COR-L47 (cell line): ENCODE results near the gene AKR1C1.
"Not testable (repeated sequence)": the region's sequence is repeated elsewhere in the genome, so short reads cannot be mapped to it uniquely, and the experiment has no call there.

Experiments used
- DNase-seq: peaks from one replicate; lab custom pipeline; 2025; lab: John Stamatoyannopoulos, UW

AKR1C1 gene

DNA sequence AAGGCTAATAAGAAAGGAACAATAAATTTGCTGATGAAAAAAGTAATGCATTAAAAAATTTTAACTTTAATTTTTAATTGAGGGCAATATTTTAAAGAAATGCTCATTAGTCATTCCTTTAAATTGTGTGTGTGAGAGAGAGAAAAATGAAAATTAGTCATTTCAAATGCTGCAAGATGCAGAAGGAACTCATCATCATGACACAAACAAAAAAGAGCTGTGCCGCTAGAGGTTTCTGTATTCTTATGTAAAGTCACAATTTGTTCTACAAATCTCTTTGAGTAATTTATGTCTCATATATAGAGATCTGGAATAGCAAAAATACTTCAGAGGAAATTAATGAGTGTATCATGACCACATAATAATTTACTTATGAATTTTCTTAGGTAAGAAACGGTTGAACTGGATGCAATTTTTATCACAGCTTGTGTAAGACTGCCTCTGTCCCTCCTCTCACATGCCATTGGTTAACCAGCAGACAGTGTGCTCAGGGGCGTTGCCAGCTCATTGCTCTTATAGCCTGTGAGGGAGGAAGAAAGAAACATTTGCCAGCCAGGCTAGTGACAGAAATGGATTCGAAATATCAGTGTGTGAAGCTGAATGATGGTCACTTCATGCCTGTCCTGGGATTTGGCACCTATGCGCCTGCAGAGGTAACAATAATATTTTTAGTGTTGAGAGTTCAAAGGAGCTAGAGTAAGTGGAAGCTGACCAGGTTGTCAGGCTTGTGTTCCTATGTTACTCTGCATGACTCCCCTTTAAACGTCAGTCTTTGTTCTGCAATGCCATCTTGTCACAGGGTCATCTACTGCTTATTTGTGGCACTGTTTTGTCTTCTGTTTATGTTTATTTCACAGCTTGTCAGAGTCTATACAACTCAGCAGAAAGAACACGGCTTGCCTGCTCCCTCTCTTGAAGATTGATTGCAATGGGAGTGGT lies at the start of gene AKR1C1:
AKR1C1 (plus strand) TSS at position 540 of the 939 bp plus-strand sequence; CDS start at position 570, 30 bp downstream.
- not testable (repeated sequence) for DNase-seq

- no peak for DNase-seq
Observed at GRCh38 chr10:4914213-4914850, 48.9 kb upstream of the AKR1C1 start.

DNA sequence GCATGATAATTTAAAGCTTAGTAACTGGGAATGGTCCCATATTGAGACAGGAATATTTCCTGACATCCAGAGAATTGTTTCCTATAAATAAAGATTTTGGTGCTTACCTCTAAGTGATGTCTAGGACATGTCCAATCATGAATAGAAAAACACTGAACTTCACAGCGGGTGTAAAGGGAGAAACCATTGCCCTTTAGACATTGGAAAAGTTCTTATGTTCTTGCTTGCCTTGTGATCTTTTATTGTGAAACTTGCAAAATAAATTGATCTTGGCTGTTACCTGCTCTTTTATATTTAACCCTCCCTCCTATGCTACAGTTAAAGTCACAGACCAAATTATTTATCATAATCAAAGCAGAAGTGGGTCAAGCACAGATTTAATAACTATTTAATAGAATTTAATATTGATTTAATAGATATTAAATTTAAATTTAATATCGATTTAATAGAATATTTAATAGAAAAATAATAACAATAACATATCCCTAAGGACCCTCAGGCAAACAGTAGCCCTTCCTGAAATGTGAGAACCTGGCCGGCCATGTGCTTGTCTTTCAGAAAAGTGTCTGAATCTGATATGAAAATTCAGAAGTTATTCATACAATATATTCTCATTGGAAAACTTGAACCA lies 47.0 kb upstream of the AKR1C1 start:
- DNase-seq: no peak

DNA sequence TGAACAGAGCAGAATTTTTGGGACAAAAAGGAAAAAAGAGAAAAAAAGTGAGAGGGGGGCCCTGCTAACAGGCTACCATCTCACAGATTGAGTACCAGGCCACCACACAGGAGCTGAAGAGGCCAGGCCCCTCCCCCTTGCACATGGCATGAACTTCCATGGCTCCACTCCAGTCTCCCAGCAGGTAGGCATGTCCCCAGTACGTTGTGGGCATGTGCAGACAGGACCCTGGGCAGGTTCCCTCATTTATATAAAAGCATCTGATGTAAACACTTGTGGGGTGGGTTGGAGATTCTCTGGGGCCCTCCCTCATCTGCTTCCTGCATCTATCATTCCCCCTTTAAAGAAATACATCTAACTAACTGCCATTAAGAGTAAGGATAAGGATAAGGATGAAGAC lies 45.0 kb upstream of the AKR1C1 start:
- DNase-seq: no peak

DNA sequence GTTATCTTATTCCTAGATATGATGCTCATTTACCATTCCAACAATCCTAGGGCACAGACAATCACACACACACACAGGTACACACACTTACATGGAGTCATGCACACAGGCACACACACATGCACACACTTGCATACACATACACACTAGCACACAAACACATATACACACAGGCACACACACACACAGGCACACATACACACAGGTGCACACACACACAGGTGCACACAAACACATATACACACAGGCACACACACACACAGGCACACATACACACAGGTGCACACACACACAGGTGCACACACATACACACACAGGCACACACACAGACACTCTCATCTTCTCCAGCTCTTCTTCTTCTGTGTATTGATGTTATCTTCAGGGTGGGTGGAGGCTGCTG lies 38.7 kb upstream of the AKR1C1 start:
- DNase-seq: not testable (repeated sequence)

DNA sequence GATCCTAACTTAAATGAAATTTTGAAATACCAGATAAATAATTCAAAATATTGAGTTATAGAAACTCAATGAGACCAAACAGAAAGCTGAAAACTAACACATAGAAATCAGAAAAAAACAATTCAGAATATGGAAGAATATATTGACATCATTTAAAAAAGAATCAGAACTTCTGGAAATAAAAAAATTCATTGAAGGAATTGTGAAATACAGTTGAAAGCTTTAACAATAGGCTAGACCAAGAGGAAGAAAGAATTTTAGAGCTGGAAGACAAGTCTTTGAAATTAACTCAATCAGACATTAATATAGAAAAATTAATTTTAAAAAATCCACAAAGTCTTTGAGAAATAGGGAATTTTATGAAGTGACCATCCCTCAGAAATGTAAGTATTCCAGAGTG lies 36.8 kb upstream of the AKR1C1 start:
- no peak for DNase-seq

GRCh38 chr10:4931587-4931986 lies 31.6 kb upstream of the AKR1C1 start:
- no peak for DNase-seq

GRCh38 chr10:4934391-4934987 lies 28.7 kb upstream of the AKR1C1 start:
- no peak for DNase-seq

DNA sequence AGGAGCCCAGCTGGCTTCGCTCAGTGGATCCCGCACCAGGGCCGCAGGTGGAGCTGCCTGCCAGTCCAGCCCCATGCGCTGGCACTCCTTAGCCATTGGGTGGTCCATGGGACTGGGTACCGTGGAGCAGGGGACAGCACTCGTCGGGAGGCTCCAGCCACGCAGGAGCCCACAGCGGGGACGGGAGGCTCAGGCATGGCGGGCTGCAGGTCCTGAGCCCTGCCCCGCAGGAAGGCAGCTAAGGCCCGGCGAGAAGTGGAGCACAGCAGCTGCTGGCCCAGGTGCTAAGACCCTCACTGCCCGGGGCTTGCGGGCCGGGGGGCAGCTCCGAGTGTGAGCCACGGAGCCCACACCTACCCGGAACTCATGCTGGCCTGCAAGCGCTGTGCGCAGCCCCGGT lies 25.9 kb upstream of the AKR1C1 start:
- DNase-seq: no peak

DNA sequence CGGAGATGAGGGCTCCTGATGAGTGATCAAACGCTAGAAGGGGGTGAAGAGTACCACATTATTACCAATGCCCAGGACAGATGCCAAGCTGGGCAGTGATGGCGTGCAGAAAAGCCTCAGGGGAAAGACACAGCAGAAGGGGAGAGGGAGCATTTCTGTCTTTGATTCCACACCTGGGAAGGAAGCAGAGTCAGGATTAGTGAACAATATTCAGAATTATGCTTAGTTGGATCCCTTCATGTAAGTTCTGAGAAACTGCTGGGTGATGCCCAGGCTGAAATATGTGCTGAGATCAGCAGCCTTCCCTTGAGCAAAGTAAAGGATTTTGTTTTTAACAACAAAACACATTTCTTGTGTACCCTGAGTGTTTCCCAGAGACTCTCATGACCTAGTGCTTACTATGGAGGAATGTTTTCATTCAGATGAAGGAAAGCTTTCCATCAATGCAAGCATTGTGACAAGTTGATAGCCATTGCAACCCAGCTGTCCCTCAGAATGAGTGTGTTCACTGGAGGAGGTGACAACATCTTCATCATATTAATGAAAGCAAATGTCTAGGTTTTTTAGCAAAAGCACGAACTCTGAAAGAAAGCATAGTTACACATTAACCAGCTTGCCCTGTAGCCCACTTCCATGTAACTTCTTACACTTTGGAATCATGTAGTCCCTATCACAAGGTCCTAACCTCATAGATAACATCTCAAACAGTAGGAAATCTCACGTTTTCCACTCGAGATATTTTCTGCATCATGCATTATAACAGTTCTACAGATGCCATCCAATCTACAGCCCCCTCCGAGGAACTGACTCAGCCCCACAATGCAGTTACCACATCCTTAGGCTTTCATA lies 23.8 kb upstream of the AKR1C1 start:
- no peak for DNase-seq

GRCh38 chr10:4940073-4940428 lies 23.2 kb upstream of the AKR1C1 start:
- DNase-seq: not testable (repeated sequence)

GRCh38 chr10:4940909-4941308 lies 22.3 kb upstream of the AKR1C1 start:
- not testable (repeated sequence) for DNase-seq

GRCh38 chr10:4941540-4942330 lies 21.5 kb upstream of the AKR1C1 start:
- no peak for DNase-seq

- DNase-seq: not testable (repeated sequence)
Observed at GRCh38 chr10:4942931-4943330, 20.3 kb upstream of the AKR1C1 start.

GRCh38 chr10:4943416-4943815 lies 19.8 kb upstream of the AKR1C1 start:
- DNase-seq: not testable (repeated sequence)

DNA sequence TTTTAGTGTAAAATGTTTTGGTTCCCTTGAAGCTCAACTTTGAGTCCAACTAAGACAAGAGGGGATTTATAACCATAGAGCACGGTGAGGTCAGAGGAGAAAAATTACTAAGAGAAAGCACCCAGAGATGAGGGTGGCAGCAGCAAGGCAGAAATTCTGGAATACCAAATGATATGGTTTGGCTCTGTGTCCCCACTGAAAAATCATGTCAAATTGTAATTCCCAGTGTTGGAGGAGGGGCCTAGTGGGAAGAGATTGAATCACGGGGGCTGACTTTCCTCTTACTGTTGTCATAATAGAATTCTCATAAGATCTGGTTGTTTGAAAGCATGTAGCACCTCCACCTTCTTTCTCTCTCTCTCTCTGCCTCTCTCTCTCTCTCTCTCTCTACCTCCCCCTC lies 19.4 kb upstream of the AKR1C1 start:
- no peak for DNase-seq

DNA sequence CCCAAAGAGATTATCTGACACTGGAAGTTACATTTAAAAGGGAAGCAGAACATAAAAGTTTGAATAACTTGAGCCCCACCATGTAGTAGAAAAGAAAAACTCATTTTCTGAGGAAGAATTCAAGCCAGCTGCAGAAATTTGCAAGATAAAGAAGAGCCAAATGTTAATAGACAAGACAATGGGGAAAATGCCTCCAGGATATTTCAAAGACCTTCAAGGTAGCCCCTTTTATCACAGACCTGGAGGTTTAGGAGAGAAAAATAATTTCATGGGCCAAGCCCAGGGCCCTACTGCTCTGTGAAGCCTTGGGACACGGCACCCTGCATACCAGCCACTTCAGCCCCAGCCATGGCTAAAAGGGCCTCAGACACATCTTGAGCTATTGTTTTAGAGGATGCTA lies 18.4 kb upstream of the AKR1C1 start:
- DNase-seq: no peak

DNA sequence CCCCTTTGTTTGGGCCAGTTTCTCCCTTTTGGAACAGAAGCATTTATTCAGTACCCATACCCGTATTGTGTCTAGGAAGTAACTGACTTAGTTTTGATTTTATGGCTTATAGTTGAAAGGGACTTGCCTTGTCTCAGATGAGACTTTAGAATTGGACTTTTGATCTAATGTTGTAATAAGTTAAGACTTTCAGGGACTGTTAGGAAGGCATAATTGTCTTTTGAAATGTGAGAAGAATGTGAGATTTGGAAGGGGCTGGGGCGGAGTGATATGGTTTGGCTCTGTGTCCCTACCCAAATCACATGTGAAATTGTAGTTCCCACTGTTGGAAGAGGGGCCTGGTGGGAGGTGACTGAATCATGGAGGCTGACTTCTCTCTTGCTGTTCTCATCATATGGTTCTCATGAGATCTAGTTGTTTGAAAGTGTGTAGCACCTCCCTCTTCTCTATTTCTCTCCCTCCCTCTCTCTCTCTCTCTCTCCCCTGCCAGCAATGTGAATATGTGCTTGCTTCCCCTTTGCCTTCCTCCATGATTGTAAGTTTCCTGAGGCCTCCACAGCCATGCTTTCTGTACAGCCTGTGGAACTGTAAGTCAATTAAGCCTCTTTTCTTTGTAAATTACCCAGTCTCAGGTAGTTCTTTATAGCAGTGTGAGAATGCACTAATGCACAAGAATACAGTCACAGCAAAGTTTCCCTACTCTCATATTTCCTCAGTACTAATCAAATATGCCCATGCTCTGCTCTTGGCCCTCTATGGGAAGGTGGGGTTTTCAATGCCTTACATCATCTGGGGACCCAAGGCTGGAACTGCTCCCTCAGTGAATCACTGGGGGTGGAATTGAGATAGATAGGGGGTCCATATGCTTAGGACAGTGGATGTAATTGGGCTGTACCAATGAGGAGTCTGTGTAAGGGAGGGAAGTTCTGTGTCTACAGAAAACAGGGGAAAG lies 17.2 kb upstream of the AKR1C1 start:
- no peak for DNase-seq

DNA sequence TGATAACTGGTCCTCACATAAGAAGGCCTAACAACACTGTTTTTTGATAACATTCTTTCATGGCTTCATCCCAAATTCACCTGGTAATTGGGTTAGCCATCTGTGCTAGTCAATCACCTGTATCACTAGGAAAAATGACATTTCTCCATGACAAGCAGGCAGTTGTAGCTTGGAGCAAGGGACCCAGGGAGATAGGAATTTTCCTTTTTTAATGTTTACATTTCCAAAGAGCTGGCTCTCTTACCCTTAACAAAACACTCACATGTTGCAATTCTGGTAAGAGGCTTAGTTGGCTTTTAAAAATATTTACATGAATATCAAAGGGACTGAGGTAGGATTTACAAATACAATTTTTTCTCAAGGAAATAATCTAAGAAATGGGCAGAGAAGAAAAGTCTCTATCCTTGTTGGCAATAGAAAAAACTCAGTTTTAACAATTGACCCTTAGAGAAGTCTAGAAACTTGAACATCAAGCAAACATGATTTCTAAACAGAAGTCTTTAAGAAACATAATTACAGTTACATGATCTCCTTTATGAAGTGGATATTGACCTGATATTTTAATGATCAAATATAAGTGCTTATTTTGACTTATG lies 16.1 kb upstream of the AKR1C1 start:
- no peak for DNase-seq
